Endothelial cell (in vitro differentiated cells): ENCODE results near the gene RRN3. TPM values are rescaled to one million over a fixed set of nuclear protein-coding genes. Genes with fewer than 3 reads are reported as not detected.
"Not testable (repeated sequence)": the region's sequence is repeated elsewhere in the genome, so short reads cannot be mapped to it uniquely, and the experiment has no call there.

Source experiments
- DNase-seq: peaks from one replicate; pipeline ENCODE4 v3.0.0; 2021; ENCODE audit warnings: low spot score
- H3K27ac Mint-ChIP-seq: one replicate; pipeline ENCODE4 v1.8.0; 2021; ENCODE audit warnings: mixed read lengths, inconsistent platforms; ENCODE audit not compliant: unreplicated experiment
- H3K27me3 Mint-ChIP-seq: one replicate; pipeline ENCODE4 v1.8.0; 2021; ENCODE audit warnings: mild to moderate bottlenecking, moderate library complexity, mixed read lengths, inconsistent platforms; ENCODE audit not compliant: unreplicated experiment
- H3K36me3 Mint-ChIP-seq: one replicate; pipeline ENCODE4 v1.8.0; 2021; ENCODE audit warnings: mild to moderate bottlenecking, low read depth, mixed read lengths, inconsistent platforms; ENCODE audit not compliant: unreplicated experiment
- H3K4me1 Mint-ChIP-seq: one replicate; pipeline ENCODE4 v1.8.0; 2021; ENCODE audit warnings: mild to moderate bottlenecking, mixed read lengths, inconsistent platforms; ENCODE audit not compliant: unreplicated experiment
- H3K4me3 Mint-ChIP-seq: one replicate; pipeline ENCODE4 v1.8.0; 2021; ENCODE audit warnings: mild to moderate bottlenecking, mixed read lengths, inconsistent platforms; ENCODE audit not compliant: unreplicated experiment
- H3K9me3 Mint-ChIP-seq: one replicate; pipeline ENCODE4 v1.8.0; 2021; ENCODE audit warnings: mixed read lengths, inconsistent platforms; ENCODE audit not compliant: unreplicated experiment
- total RNA-seq: library from RNA; stranded (reverse); fragmentation: NEBNext Ultra II Directional; extraction: Animal tissue kit (Norgen Biotek cat#: 25700); gene quantifications from one replicate; pipeline ENCODE4 v1.2.1, GENCODE V29; 2021; ENCODE audit not compliant: unreplicated experiment
- TF ChIP-seq, protein P1 (sequence below): fragments of 200-600 bp; sonication (generic); IDR thresholded peaks from one replicate; pipeline ENCODE4 v1.5.0; 2021; ENCODE audit warnings: antibody characterized with exemption; ENCODE audit not compliant: unreplicated experiment

The RRN3 gene
- total RNA-seq, 1 donor from 2014 or later, result 18.0 TPM

DNA sequence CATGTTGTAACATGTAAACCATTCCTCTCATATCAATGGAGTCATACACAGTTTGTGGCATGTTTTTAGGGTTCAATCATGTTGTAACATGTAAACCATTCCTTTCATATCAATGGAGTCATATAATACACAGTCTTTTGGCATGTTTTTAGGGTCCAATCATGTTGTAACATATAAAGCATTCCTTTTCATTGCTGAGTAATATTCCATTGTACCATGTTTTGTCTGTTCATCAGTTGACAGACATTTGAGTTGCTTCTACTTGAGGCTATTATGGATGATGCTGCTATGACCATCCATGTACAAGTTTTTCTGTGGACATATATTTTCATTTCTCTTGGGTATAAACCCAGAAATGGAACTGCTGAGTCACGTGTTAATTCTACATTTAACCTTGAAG, 13.2 kb downstream of the RRN3 start:
- H3K27me3 Mint-ChIP-seq, H3K4me3 Mint-ChIP-seq, H3K27ac Mint-ChIP-seq, DNase-seq, H3K9me3 Mint-ChIP-seq, H3K4me1 Mint-ChIP-seq: not testable (repeated sequence)
- peaks cover 28% of the 10 kb centered on the region for H3K36me3 Mint-ChIP-seq

DNA sequence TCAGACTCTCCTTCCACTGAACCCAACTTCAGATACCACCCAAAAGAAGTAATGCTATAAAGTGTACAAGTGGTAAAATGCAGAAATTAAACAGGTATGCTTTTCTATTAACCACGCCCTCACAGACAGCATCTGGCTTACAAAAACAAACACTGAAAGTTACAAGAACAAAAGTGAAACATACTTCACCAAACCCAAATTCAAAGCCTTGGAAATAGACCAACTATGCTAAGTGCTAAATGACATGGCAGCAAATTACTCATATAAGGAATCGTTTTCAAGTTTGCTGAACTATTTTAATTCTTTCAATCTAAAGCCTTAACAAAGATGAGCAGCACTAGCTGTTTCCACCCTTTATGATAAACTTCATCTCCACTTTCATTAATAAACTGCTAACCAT, 17.9 kb downstream of the RRN3 start:
- not testable (repeated sequence) for H3K4me1 Mint-ChIP-seq, H3K27ac Mint-ChIP-seq, DNase-seq, H3K27me3 Mint-ChIP-seq, H3K9me3 Mint-ChIP-seq
- peaks cover 32% of the 10 kb centered on the region for H3K36me3 Mint-ChIP-seq
- H3K4me3 Mint-ChIP-seq, result peak overlapping the region; percentile 54

DNA sequence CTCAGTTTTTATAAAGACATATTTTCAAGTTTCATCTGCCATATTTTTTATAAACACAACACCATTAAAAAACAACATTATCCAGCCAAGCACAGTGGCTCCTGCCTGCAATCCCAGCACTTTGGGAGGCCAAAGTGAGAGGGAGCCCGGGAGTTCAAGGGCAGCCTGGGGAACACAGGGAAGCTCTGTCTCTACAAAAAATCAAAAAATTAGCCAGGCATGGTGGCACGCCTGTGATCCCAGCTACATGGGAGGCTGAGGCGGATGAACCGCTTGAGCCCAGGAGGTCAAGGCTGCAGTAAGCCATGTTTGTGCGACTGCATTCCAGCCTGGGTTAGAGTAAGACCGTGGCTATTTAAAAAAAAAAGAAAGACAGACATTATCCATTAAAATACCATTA, 21.0 kb downstream of the RRN3 start:
- DNase-seq, result no peak
- TF ChIP-seq, protein P1, sequence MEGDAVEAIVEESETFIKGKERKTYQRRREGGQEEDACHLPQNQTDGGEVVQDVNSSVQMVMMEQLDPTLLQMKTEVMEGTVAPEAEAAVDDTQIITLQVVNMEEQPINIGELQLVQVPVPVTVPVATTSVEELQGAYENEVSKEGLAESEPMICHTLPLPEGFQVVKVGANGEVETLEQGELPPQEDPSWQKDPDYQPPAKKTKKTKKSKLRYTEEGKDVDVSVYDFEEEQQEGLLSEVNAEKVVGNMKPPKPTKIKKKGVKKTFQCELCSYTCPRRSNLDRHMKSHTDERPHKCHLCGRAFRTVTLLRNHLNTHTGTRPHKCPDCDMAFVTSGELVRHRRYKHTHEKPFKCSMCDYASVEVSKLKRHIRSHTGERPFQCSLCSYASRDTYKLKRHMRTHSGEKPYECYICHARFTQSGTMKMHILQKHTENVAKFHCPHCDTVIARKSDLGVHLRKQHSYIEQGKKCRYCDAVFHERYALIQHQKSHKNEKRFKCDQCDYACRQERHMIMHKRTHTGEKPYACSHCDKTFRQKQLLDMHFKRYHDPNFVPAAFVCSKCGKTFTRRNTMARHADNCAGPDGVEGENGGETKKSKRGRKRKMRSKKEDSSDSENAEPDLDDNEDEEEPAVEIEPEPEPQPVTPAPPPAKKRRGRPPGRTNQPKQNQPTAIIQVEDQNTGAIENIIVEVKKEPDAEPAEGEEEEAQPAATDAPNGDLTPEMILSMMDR, result no peak
- H3K4me3 Mint-ChIP-seq, result no peak overlapping the region
- no peaks in the 10 kb centered on the region for H3K27me3 Mint-ChIP-seq
- H3K27ac Mint-ChIP-seq, result no peak overlapping the region
- no peaks in the 10 kb centered on the region for H3K4me1 Mint-ChIP-seq
- H3K9me3 Mint-ChIP-seq, result no peaks in the 10 kb centered on the region
- H3K36me3 Mint-ChIP-seq, result peaks cover 21% of the 10 kb centered on the region

DNA sequence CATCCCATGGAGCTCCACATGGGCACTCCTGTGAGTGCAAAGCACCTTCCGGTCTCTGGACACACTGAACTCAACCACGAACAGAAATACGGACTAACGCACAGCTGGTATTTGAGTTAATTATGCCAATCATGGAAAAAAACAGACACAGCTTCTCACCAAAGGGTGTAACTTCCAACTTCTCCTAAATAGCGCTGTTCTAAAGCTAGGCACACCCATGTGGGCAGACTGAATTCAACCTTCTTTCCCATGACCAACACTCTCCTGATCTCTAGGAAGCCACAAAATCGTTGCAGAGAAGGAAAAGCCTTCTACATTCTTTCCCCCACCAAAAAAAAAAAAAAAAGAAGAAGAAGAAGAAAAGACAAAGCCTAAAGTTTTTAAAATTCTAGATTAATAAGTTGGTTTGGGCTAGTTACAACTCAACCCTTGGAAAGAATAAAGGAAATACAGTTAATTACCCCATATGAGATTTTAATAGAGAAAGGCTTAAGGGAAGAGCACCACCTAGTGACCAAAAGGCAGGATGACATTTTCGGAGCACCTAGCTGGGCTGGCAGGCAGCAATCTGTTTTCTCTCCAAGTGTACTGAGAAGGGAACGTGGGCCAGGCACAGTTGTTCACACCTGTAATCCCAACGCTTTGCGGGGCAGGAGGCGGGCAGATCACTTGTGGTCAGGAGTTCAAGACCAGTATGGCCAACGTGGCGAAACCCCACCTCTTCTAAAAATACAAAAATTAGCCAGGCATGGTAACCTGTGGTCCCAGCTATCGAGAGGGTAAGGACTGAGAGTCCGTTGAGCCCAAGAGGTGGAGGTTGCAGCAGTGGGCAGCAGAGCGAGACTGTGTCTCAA, 21.9 kb downstream of the RRN3 start:
- not testable (repeated sequence) for H3K4me1 Mint-ChIP-seq, H3K27ac Mint-ChIP-seq, H3K9me3 Mint-ChIP-seq, H3K4me3 Mint-ChIP-seq, H3K27me3 Mint-ChIP-seq, DNase-seq
- TF ChIP-seq, protein P1, result peak; percentile 53
- H3K36me3 Mint-ChIP-seq, result peaks cover 21% of the 10 kb centered on the region

DNA sequence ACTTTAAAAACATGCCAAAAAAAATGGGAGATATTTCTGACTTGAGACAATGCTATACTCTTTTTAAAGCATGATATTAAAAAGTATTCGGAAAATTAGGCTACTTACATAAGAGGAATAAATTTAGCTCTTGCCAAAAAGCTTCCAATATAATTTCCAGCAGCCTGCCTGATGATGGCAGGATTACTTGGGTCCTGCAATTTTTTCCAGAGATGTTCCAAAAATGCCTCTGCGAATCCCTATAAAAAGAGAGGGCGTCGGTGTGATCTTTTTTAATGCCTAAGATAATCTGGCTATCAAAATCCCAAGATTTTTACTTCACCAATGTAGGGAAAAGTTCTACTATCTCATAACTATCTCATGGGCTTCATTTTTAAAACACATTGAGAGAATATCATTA, 23.1 kb downstream of the RRN3 start:
- H3K9me3 Mint-ChIP-seq, H3K27ac Mint-ChIP-seq, H3K4me1 Mint-ChIP-seq, H3K4me3 Mint-ChIP-seq, H3K27me3 Mint-ChIP-seq, DNase-seq: not testable (repeated sequence)
- H3K36me3 Mint-ChIP-seq, result peaks cover 13% of the 10 kb centered on the region

DNA sequence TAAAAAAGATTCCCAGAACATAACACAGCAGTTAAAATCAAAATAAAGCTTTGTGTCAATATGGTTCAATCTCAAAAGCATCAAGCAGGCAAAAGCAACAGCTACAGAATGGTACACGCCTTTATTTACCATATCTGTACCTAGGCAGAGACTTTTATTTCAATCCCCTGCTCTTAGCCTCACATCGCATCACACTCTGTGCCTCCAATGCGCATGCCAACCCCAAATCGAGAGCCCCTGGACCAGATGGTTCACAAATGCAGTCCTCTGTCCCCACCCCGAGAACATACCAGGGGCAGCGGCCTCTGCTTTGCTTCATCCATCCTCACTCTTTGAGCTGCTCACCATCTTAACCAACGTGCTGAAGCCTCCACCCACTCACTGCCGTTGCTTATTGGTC, 27.4 kb downstream of the RRN3 start:
- H3K27ac Mint-ChIP-seq, result not testable (repeated sequence)

DNA sequence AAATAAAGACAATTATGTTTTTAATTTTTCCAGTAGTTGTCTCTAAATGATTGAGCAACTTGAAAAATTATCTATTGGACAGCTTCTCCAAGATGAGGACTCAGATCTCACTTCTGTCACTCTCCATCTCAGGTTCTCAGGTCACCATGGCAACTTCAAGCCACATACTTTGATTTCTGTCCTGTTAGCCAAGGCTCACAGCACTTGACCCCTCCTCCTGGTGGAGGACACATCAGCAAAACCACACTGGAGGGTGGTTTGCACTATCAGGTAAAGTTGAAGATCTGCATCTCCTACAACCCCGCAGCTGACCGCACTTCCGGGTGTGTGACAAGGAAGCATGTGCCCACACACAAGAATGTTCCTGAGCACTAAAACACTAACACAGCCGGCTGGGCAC, 28.1 kb downstream of the RRN3 start:
- not testable (repeated sequence) for H3K4me3 Mint-ChIP-seq, H3K27ac Mint-ChIP-seq, H3K9me3 Mint-ChIP-seq, H3K27me3 Mint-ChIP-seq, DNase-seq
- Mint-ChIP-seq H3K36me3 (peaks cover 24% of the 10 kb centered on the region), H3K4me1 (peaks cover 12% of the 10 kb centered on the region)

More for the DNA sequence above, 27.4 kb downstream of the RRN3 start:
- H3K4me3 Mint-ChIP-seq, H3K4me1 Mint-ChIP-seq, H3K27me3 Mint-ChIP-seq, DNase-seq, H3K9me3 Mint-ChIP-seq: not testable (repeated sequence)
- peaks cover 17% of the 10 kb centered on the region for H3K36me3 Mint-ChIP-seq

DNA sequence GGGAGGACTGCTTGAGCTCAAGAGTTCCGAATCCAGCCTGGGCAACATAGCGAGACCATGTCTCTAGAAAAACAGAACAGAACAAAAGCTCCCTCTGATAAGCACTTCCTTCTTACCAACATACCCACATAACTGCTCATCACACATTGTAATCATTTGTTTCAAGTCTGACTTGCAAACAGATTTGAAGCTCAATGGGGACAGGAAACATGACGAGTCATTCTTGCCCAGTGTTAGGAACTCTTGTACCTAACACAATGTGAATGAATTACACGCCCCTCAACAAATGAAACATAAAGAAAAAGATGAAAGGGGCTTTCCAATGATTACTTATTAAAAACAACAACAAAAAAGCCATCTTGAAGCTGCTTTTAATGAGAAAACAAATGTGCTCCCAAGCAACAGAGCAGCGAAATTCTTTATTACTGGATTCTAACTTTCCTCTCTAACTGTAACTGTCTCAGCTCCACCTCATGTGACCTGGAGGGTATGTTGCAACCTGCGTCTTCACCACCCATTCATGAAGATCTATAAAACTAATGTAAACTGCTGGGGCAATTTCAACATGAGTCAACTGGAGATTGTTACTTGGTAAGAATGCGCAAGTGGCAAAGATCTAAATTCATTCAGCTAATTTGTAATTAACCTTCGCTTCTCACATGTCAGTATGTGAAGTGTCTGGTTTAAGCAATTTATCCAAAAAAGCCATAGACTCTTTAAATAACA, 31.8 kb downstream of the RRN3 start:
- peak overlapping the region; percentile 93 for H3K27ac Mint-ChIP-seq
- peaks cover 25% of the 10 kb centered on the region for H3K36me3 Mint-ChIP-seq

More for the DNA sequence above, 31.8 kb downstream of the RRN3 start:
- H3K4me1 Mint-ChIP-seq, result peaks cover 18% of the 10 kb centered on the region
- H3K9me3 Mint-ChIP-seq, DNase-seq, H3K27me3 Mint-ChIP-seq: not testable (repeated sequence)
- peak overlapping the region; percentile 53 for H3K4me3 Mint-ChIP-seq
